Measurements from ENCODE around the gene PARP6. TPM values are rescaled to one million over a fixed set of nuclear protein-coding genes. Genes with fewer than 3 reads are reported as not detected.

Gene PARP6
- total RNA-seq, 2 donors from 2014 or later = 108 to 132 TPM

DNA sequence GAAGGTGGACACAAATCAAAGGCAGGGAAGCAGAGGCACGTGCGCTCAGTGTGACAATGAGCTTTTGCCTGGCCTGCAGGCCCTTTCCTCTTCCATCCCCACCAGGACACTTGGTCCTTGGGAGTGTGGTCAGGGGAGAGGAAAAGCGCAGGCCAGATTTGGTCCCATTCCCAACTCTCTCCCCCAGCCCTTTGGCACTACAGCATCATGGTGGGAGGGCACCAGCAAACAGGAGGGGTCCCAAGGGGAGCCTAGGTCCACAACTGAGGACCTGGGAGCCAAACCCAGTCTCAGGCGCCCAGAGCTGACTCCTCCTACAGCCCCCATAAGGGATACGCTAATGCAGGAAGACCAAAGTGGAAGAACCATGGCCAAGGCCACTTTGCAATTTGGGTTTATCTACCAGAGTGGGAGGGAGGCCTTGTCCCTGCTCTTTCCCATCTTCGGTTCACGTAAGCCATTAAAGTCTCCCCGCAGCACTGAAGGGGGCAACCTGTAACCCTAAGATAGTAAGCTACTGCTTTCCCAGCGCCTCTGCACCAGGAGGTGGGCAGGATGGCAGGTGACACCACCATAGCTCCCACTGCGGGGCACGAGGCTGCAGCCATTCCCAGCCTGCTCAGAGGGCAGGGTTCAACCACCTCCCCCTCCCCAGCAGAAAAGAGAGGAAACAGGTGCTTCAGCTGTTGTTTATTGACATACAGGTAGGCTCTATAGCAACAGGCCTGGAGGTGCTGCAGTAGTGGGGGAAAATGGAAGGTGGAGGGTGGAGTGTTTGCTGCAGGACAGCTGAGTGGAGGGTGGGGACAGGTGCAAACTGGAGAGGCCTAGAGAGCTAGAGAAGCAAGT is 73.8 kb downstream of the PARP6 start:
- DNase-seq (no peak), ATAC-seq (replicated peaks in 1 of 2) (no peak)
- peaks cover 5% of the 10 kb centered on the region for H3K27me3 Mint-ChIP-seq (ENCODE audit: low read depth)
- H3K9me3 Mint-ChIP-seq = no peaks in the 10 kb centered on the region
- peak overlapping the region; percentile 79 to 84 for H3K4me3 Mint-ChIP-seq
- peaks cover 25% of the 10 kb centered on the region for H3K4me1 Mint-ChIP-seq (ENCODE audit: low read depth)
- peaks cover 8 to 25% of the 10 kb centered on the region in 2 donors for H3K36me3 Mint-ChIP-seq (ENCODE audit: insufficient read depth in 2 of 2)
- peak overlapping the region; percentile 63 for H3K27ac Mint-ChIP-seq

DNA sequence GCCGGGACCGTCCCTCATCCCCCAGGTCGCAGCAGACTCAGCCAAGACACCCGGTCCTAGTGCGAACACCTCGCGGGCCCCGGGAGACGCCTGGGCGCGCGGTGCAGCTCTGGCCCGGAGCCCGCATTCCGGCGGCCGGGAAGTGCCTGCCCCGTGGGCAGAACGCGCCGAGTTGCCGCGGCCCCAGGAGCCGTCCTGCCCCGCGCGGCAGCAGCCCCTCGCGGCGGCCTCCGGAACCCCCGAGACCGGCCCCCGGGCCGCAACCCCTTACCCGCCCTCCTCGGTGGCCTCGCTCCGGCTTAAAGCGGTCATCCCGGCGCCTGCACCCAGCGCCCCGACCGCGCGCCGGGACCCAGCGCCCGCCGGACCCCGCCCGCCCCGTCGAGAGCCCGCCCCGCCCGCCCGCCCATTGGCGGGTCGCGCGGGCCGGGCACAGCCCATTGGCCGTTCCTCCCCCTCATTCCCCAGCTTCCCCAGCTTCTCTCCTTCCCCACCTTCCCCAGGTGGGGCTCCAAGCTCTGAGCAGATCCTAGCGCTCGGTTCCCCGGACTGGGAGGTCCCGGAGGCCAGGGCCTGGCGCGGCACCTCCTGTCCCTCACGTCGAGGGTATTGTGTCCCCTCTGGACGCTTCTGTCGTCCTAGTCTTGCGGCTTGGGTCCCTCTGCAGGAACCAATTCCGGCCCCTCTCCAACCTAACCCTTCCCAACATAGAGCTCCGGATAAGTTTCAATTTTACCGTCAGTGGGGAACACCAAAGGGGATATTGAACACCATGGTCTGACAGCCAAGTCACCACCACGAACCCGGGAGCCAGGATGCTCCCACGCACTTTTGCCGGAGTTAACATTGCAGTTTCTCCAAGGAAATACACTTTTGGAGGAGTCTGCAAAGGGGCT is 74.6 kb downstream of the PARP6 start, which contains the start of gene GRAMD2A:
GRAMD2A (minus strand) TSS at position 328 of the 896 bp plus-strand sequence.
- peak; percentile 19 to 30 for DNase-seq
- peaks cover 5% of the 10 kb centered on the region for H3K27me3 Mint-ChIP-seq (ENCODE audit: low read depth)
- peak; percentile 50 to 54 for ATAC-seq (replicated peaks in 1 of 2)
- H3K4me3 Mint-ChIP-seq = peak within 1 kb of the TSS; percentile 79 to 84
- no peaks in the 10 kb centered on the region for H3K9me3 Mint-ChIP-seq
- peaks cover 5 to 16% of the 10 kb centered on the region in 2 donors for H3K36me3 Mint-ChIP-seq (ENCODE audit: insufficient read depth in 2 of 2)
- H3K27ac Mint-ChIP-seq = peak within 1 kb of the TSS; percentile 63
- H3K4me1 Mint-ChIP-seq (ENCODE audit: low read depth) = peaks cover 25% of the 10 kb centered on the region

DNA sequence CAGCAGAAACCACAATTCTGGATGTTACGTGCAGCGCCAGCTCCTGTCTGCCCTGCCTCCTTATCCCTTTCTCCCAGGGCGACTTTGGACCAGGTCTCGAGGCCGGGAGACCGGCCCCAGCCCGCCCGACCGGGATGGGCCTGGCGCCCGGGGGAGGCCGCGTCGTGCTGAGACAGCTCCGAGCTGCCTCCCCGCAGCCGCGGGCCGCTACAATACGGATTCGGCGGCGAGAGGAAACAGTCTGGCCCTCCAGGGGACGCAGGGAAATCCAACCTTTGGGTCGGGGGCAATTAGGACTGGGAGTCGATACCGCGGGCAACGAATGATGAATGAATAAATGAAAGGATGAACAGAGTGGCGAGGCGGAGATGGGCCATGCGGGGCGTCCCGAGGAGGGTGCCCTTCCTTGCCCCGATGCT is 75.3 kb downstream of the PARP6 start:
- Mint-ChIP-seq H3K4me3 (peak overlapping the region; percentile 39 to 63), H3K9me3 (no peaks in the 10 kb centered on the region), H3K27ac (no peak overlapping the region), H3K4me1 (ENCODE audit: low read depth) (peaks cover 25% of the 10 kb centered on the region), H3K27me3 (ENCODE audit: low read depth) (peaks cover 5% of the 10 kb centered on the region), H3K36me3 (ENCODE audit: insufficient read depth in 2 of 2) (peaks cover 4 to 13% of the 10 kb centered on the region in 2 donors)
- DNase-seq (peak in 1 of 2 donors; percentile 8), ATAC-seq (replicated peaks in 1 of 2) (peak in 1 of 2 donors; percentile 5)

DNA sequence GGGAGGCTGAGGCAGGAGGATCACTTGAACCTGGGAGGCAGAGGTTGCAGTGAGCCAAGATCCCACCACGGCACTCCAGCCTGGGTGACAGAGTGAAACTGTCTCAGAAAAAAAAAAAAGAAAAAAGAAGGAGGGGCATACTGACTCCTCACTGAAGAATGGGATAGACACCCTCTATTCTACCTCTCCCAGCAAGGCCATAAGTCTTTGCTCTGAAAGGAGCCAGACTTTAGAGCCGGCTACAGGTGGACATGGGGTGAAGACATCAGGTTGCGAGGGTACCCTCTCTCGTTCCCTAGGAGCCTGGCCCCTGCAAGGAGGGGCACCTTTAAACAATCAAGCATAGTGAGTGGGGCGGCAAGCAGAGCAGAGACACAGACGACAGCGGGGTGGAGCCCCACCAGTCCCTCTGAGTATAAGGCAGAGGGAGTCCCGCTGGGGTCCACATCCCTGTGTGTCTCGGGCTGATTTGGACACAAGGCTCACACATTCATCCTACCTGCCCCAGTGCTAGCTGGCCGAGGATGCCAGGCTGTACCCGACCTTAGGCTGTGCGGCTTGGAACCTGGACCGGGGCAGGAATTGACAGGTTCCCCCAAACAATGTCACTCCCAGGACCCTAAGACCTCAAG is 75.8 kb downstream of the PARP6 start:
- no peak overlapping the region for H3K27ac Mint-ChIP-seq
- peak overlapping the region in 1 of 2 donors; percentile 27 for H3K4me3 Mint-ChIP-seq
- H3K27me3 Mint-ChIP-seq (ENCODE audit: low read depth) = peaks cover 5% of the 10 kb centered on the region
- ATAC-seq (replicated peaks in 1 of 2) (no peak), DNase-seq (no peak)
- H3K4me1 Mint-ChIP-seq (ENCODE audit: low read depth) = peaks cover 25% of the 10 kb centered on the region
- H3K36me3 Mint-ChIP-seq (ENCODE audit: insufficient read depth in 2 of 2) = peaks cover 4 to 13% of the 10 kb centered on the region in 2 donors
- no peaks in the 10 kb centered on the region for H3K9me3 Mint-ChIP-seq

DNA sequence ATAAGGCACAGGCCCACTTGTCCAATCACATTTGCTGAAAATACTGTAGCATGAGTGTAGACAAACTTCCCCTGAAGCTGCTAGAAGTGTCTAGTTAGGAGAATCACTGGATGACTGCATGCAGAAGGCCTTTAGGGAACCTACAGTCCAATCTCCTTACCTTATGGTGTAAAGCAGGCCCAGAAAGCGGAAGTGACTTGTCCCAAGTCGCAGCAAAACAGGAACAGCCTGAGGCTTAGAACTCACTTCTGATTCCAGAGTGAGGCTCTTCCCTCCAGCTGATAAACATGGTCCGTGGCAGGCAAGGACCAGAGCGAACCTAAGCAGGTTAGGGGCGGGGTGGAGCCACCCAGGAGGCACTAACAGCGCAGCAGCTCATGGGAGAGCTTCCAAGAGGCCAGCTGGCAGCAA is 77.2 kb downstream of the PARP6 start:
- Mint-ChIP-seq H3K9me3 (no peaks in the 10 kb centered on the region), H3K27ac (no peak overlapping the region), H3K4me1 (ENCODE audit: low read depth) (peaks cover 16% of the 10 kb centered on the region), H3K4me3 (no peak overlapping the region), H3K36me3 (ENCODE audit: insufficient read depth in 2 of 2) (peaks cover 4 to 12% of the 10 kb centered on the region in 2 donors), H3K27me3 (ENCODE audit: low read depth) (peaks cover 14% of the 10 kb centered on the region)
- ATAC-seq (replicated peaks in 1 of 2) (no peak), DNase-seq (no peak)

DNA sequence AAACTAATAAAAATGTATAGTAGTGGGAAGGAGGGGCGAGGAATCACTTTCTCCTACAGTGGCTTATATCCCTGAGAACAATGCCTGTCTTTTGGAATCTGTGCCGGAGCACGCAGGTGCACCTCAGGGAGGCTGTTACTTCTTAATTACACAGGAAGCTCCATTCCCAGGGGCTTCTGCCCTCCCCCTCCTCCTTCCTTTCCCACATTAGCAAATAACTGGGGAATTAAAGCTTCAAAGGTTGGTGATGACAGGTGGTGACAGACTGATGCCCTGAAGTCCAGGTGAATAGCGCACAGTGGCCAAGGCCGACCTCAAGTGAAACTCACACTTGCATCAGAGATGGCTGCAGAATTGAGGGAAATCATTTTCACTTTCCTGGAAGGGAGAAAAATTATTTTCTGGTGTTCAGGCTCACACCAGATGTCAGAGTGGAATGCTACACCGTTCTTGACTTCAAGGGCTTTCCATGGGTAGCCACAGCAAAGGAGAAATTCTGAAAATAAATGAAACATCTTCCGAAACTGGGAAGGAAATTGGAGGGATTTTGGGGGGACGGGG is 78.4 kb downstream of the PARP6 start:
- Mint-ChIP-seq H3K36me3 (ENCODE audit: insufficient read depth in 2 of 2) (peaks cover 3 to 10% of the 10 kb centered on the region in 2 donors), H3K4me1 (ENCODE audit: low read depth) (peaks cover 12% of the 10 kb centered on the region), H3K9me3 (no peaks in the 10 kb centered on the region), H3K4me3 (no peak overlapping the region), H3K27me3 (ENCODE audit: low read depth) (peaks cover 19% of the 10 kb centered on the region), H3K27ac (no peak overlapping the region)
- DNase-seq = no peak
- no peak for ATAC-seq (replicated peaks in 1 of 2)

DNA sequence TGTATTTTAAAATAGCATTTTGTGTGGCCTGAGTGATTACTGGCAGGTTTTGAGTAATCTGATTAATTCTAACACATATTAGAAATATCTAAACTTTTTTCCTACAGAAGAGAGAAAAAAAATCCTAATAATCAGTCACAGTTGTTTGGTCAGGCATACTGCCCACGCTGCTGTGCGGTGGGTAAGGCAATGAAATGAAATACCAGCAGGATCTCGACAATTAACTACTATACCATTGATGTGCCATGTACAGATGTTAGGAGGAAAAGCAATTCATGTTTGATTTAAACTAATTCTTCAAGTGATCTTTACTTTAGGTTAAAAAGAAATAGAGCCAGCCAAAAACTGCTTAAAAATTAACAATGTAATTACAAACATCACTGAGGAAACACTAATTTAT is 79.9 kb downstream of the PARP6 start:
- H3K27me3 Mint-ChIP-seq (ENCODE audit: low read depth) = peaks cover 19% of the 10 kb centered on the region

More for the DNA sequence above, 79.9 kb downstream of the PARP6 start:
- DNase-seq = no peak
- Mint-ChIP-seq H3K27ac (no peak overlapping the region), H3K4me3 (no peak overlapping the region), H3K9me3 (no peaks in the 10 kb centered on the region), H3K36me3 (ENCODE audit: insufficient read depth in 2 of 2) (no peaks in the 10 kb centered on the region), H3K4me1 (ENCODE audit: low read depth) (no peaks in the 10 kb centered on the region)
- no peak for ATAC-seq (replicated peaks in 1 of 2)

Other genes with a start within 250 kb of the PARP6 start
- 10 to 100 TPM; 24.0 to 28.6 TPM for gene MYO9A, start 154.4 kb downstream of the PARP6 start, total RNA-seq
- gene SENP8, start 154.2 kb downstream of the PARP6 start, total RNA-seq = 1 to 10 TPM; 1.5 to 3.2 TPM
- under 1 TPM in 1 of 2 donors, not detected in 1; 0.07 TPM for gene GRAMD2A, start 74.8 kb downstream of the PARP6 start, total RNA-seq
- gene PKM, start 41.4 kb downstream of the PARP6 start, total RNA-seq = 1,000 to 10,000 TPM; 1,066 to 1,119 TPM
- under 1 TPM; 0.58 to 0.65 TPM for gene CELF6, start 47.6 kb upstream of the PARP6 start, total RNA-seq
- gene HEXA, start 103.5 kb upstream of the PARP6 start, total RNA-seq = 10 to 100 TPM; 77.5 to 87.6 TPM
- not detected for gene TMEM202, start 125.8 kb upstream of the PARP6 start, total RNA-seq
- 100 to 1,000 TPM; 206 to 227 TPM for gene ARIH1, start 201.8 kb upstream of the PARP6 start, total RNA-seq